HepG2 (cell line): Measurements from ENCODE around the gene PLS1. TPM values are rescaled to one million over a fixed set of nuclear protein-coding genes. Genes with fewer than 3 reads are reported as not detected.
"Not testable (repeated sequence)": the region's sequence is repeated elsewhere in the genome, so short reads cannot be mapped to it uniquely, and the experiment has no call there.

Experiments used
- ATAC-seq: fragments of 200-7000 bp; cut with Tn5 transposase; 3 replicates; pipeline ENCODE4 v1.9.1; 2020; ENCODE audit warnings: mild to moderate bottlenecking, moderate library complexity
- BruUV-seq: library from RNA; stranded (reverse); fragments of 400-500 nt; replicated peaks from 2 replicates; lab custom pipeline; 2021; lab: Mats Ljungman, UMichigan
- CTCF ChIA-PET: fragments of 300-600 bp; formaldehyde crosslinking; extraction: SDS; loops from one replicate; lab custom pipeline; 2021; ENCODE audit warnings: low total read pairs, inconsistent platforms, low intra/inter-chr PET ratio; lab: Yijun Ruan, JAX
- POLR2A ChIA-PET: fragments of 350-600 bp; sonication (Branson Sonifier 250); formaldehyde crosslinking; loops from one replicate; lab custom pipeline; 2020; ENCODE audit warnings: antibody characterized with exemption, inconsistent platforms; lab: Yijun Ruan, JAX
- DNase-seq: peaks from one replicate; pipeline ENCODE4 v3.0.0-alpha.2; 2015; ENCODE audit warnings: low spot score
- FAIRE-seq: peaks from 3 replicates; lab custom pipeline; 2011; peaks lifted over from hg19 to GRCh38; lab: Jason Lieb, UNC
- H2AFZ ChIP-seq: one replicate; pipeline ENCODE4 v1.6.1; 2011; ENCODE audit warnings: low read length, inconsistent platforms
- H3K27ac ChIP-seq: fragments of 300-600 bp; 3 replicates; pipeline ENCODE4 v1.8.0; 2011; ENCODE audit warnings: mixed run types, mild to moderate bottlenecking, mixed read lengths, low read length, inconsistent platforms; ENCODE audit not compliant: insufficient read depth; ENCODE audit errors: extremely low read length
- H3K27me3 ChIP-seq, 2 experiments: fragments of 200-600 bp in 1 of 2; 2 replicates in 1 of 2; 3 replicates in 1 of 2; pipeline versions ENCODE4 v1.6.0 to v1.8.0; 2011; ENCODE audit warnings: low read length in 2 of 2, mild to moderate bottlenecking in 2 of 2, moderate library complexity in 2 of 2, inconsistent platforms in 1 of 2; ENCODE audit not compliant: insufficient read depth in 2 of 2, control insufficient read depth in 1 of 2
- H3K36me3 ChIP-seq, 2 experiments: fragments of 200-600 bp in 1 of 2; replicated peaks in 1 of 2; 2 replicates in 1 of 2; 3 replicates in 1 of 2; pipeline versions ENCODE4 v1.5.1 to v1.8.0; 2011; ENCODE audit warnings: low read length in 2 of 2, inconsistent platforms in 1 of 2; ENCODE audit not compliant: insufficient read depth in 2 of 2, control insufficient read depth in 1 of 2
- H3K4me1 ChIP-seq: 2 replicates; pipeline ENCODE4 v1.5.1; 2012; ENCODE audit warnings: low read length, inconsistent platforms; ENCODE audit not compliant: insufficient read depth
- H3K4me2 ChIP-seq: 2 replicates; pipeline ENCODE4 v1.6.0; 2011; ENCODE audit warnings: low read depth, low read length, inconsistent platforms
- H3K4me3 ChIP-seq, 3 experiments: fragments of 200-600 bp in 1 of 3; sonication (generic), shearing (Covaris generic) in 1 of 3; replicated peaks in 1 of 3; 2 replicates each; pipeline ENCODE4 v1.5.1; 2011 to 2016; ENCODE audit warnings: low read length in 3 of 3, inconsistent platforms in 2 of 3, low read depth in 2 of 3, mild to moderate bottlenecking in 2 of 3, control low read depth in 1 of 3, mixed read lengths in 1 of 3; ENCODE audit not compliant: insufficient read depth in 1 of 3
- H3K79me2 ChIP-seq: one replicate; pipeline ENCODE4 v1.6.1; 2011; ENCODE audit warnings: low read length, inconsistent platforms; ENCODE audit not compliant: insufficient read depth
- H3K9ac ChIP-seq: 2 replicates; pipeline ENCODE4 v1.6.0; 2011; ENCODE audit warnings: mild to moderate bottlenecking, low read depth, low read length, inconsistent platforms; ENCODE audit not compliant: insufficient read depth
- H3K9me3 ChIP-seq: 2 replicates; pipeline ENCODE4 v1.5.1; 2012; ENCODE audit warnings: mild to moderate bottlenecking, low read length
- H4K20me1 ChIP-seq: 2 replicates; pipeline ENCODE4 v1.6.0; 2011; ENCODE audit warnings: inconsistent platforms, mild to moderate bottlenecking, low read length, moderate library complexity; ENCODE audit not compliant: insufficient read depth
- CEBPB ChIP-seq: IDR thresholded peaks from 2 replicates; pipeline ENCODE4 v1.6.1; 2011; ENCODE audit warnings: low read depth, low read length, improper control_type of control experiment, borderline replicate concordance
- PCBP1 ChIP-seq: fragments of 200-400 bp; formaldehyde crosslinking; IDR thresholded peaks from 2 replicates; pipeline ENCODE4 v1.6.1; 2017; ENCODE audit warnings: mild to moderate bottlenecking, low read depth, low read length, borderline replicate concordance
- ZNF121 ChIP-seq: sonication (generic); formaldehyde crosslinking; IDR thresholded peaks from 2 replicates; pipeline ENCODE4 v1.5.0; 2020; ENCODE audit warnings: mild to moderate bottlenecking, missing genetic modification reagents
- ZNF460 ChIP-seq: sonication (generic); formaldehyde crosslinking; IDR thresholded peaks from 2 replicates; pipeline ENCODE4 v1.5.1; 2020; ENCODE audit warnings: missing genetic modification reagents, mild to moderate bottlenecking, borderline replicate concordance
- WGBS: methylation state at CpG from one replicate; pipeline ENCODE4 v1.1.6; 2017; ENCODE audit warnings: low lambda C conversion rate; 5-methylcytosine and 5-hydroxymethylcytosine counted together
- in situ Hi-C: cut with HindIII; loops from 2 replicates; pipeline ENCODE4 v1.10.0; 2017; ENCODE audit warnings: low pct_unique_long_range_greater_than_20kb; ENCODE audit not compliant: extremely low pct_ligation_motif_present
- intact Hi-C: fragments of 100-400 bp; cut with micrococcal nuclease; formaldehyde crosslinking; loops from one replicate; pipeline ENCODE4 v1.10.0; 2022; ENCODE audit not compliant: unreplicated experiment
- polyA plus RNA-seq, 8 experiments: library from polyadenylated mRNA; depleted of rRNA in 3 of 8; stranded (reverse) in 7 of 8; unstranded in 1 of 8; fragments of >200 nt; fragmentation: Illumina TruSeq in 4 of 8; extraction: Trizol in 4 of 8; gene quantifications; 2 replicates each; pipeline versions ENCODE4 v1.2.1 to v1.2.3, GENCODE V29; 2011 to 2016; ENCODE audit warnings: low read depth in 4 of 8, missing spikeins in 1 of 8, mixed read lengths in 1 of 8; ENCODE audit not compliant: insufficient read depth in 1 of 8
- total RNA-seq, 5 experiments: library from RNA; depleted of rRNA; stranded (reverse); fragments of >200 nt; fragmentation: Illumina TruSeq; extraction: Trizol; gene quantifications; 2 replicates each; pipeline ENCODE4 v1.2.3, GENCODE V29; 2016; ENCODE audit warnings: low read depth in 1 of 5

PLS1 gene
- total and polyA plus RNA-seq, 2 of the 13 experiments (the other 11 are each of a cell fraction or from before 2014, with no cell fraction given): 11.2 to 21.1 TPM

GRCh38 chr3:142714882-142715281 lies 118.7 kb downstream of the PLS1 start:
- H3K79me2 ChIP-seq, H3K9ac ChIP-seq, H2AFZ ChIP-seq, FAIRE-seq, H3K9me3 ChIP-seq, H4K20me1 ChIP-seq: not testable (repeated sequence)
- WGBS: 96% methylated on average over 3 of the region's 3 CpGs
- peak; percentile 29; the same call in 1 of the 2 replicates for TF ChIP-seq CEBPB
- peak; percentile 60; the same call in 1 of the 2 replicates for TF ChIP-seq ZNF460 (CRISPR knock-in tag)
- TF ChIP-seq, all 625 proteins: peak for 2; not testable (repeated sequence) for 623
- DNase-seq, intact Hi-C loops, H3K27ac ChIP-seq, CTCF ChIA-PET, H3K27me3 ChIP-seq, H3K4me3 ChIP-seq, POLR2A ChIA-PET, H3K4me1 ChIP-seq, BruUV-seq, ATAC-seq, H3K36me3 ChIP-seq, H3K4me2 ChIP-seq, in situ Hi-C loops: not testable (repeated sequence)

- H3K79me2 ChIP-seq: no peaks in the 10 kb centered on the region
- H3K4me2 ChIP-seq: no peak overlapping the region
- in situ Hi-C loops: no loop called here
- ChIA-PET CTCF (no interaction called here), POLR2A (no interaction called here)
- no peaks in the 10 kb centered on the region; the same call in 1 of the 2 replicates for H3K4me1 ChIP-seq
- no peak overlapping the region for H3K4me3 ChIP-seq
- H3K9me3 ChIP-seq: no peaks in the 10 kb centered on the region
- intact Hi-C loops: no loop called here
- H2AFZ ChIP-seq: no peak overlapping the region
- no peak overlapping the region for H3K27ac ChIP-seq
- ATAC-seq (no peak), FAIRE-seq (no peak), DNase-seq (no peak)
- H3K9ac ChIP-seq: no peak overlapping the region
- TF ChIP-seq PCBP1 (no peak), ZNF121 (CRISPR knock-in tag) (peak; percentile 82)
- no peaks in the 10 kb centered on the region for H4K20me1 ChIP-seq
- BruUV-seq: no TSS peak
- H3K36me3 ChIP-seq: no peaks in the 10 kb centered on the region
- WGBS: 84% methylated on average over 4 of the region's 4 CpGs
- H3K27me3 ChIP-seq: no peaks in the 10 kb centered on the region
These were observed 119.9 kb downstream of the PLS1 start for GRCh38 chr3:142716102-142716501.
